B cell (primary cell): ENCODE measurements around the gene FGF4.

Experiments used
- CTCF ChIP-seq: fragments of 200-600 bp; IDR thresholded peaks from one replicate; pipeline ENCODE4 v1.8.0; 2022; ENCODE audit warnings: antibody characterized with exemption, mild to moderate bottlenecking
- EZH2 ChIP-seq: IDR thresholded peaks from 2 replicates; pipeline ENCODE4 v1.6.1; 2012; ENCODE audit warnings: borderline replicate concordance, low read depth, mild to moderate bottlenecking, moderate library complexity, low read length; ENCODE audit not compliant: insufficient read depth, poor library complexity, severe bottlenecking

- TF ChIP-seq EZH2 (no peak), CTCF (no peak)
These were observed 20.9 kb upstream of the FGF4 start for GRCh38 chr11:69796063-69796462.
